IMR-90 (cell line): ENCODE data around the gene CPLX1. TPM values are rescaled to one million over a fixed set of nuclear protein-coding genes. Genes with fewer than 3 reads are reported as not detected.

Experiments
- ATAC-seq: fragments of 200-7000 bp; cut with Tn5 transposase; 2 replicates; pipeline ENCODE4 v1.9.1; 2020; ENCODE audit warnings: low read depth, mild to moderate bottlenecking, moderate library complexity
- BruUV-seq: library from RNA; stranded (reverse); fragments of 400-500 nt; replicated peaks from 2 replicates; lab custom pipeline; 2021; lab: Mats Ljungman, UMichigan
- CTCF ChIA-PET: fragments of 300-600 bp; formaldehyde crosslinking; extraction: SDS; loops from one replicate; lab custom pipeline; 2021; ENCODE audit warnings: antibody characterized with exemption; lab: Yijun Ruan, JAX
- POLR2A ChIA-PET: fragments of 300-600 bp; sonication (Branson Sonifier 250); formaldehyde crosslinking; loops from one replicate; lab custom pipeline; 2022; ENCODE audit warnings: antibody characterized with exemption; ENCODE audit not compliant: unreplicated experiment; lab: Charles Lee
- DNase-seq: peaks from one replicate; pipeline ENCODE4 v3.0.0; 2013
- H2AFZ ChIP-seq: replicated peaks from 2 replicates; pipeline ENCODE3; 2013; ENCODE audit warnings: low read length, mild to moderate bottlenecking; ENCODE audit not compliant: poor library complexity
- H2AK5ac ChIP-seq: 2 replicates; pipeline ENCODE4 v1.6.1; 2013; ENCODE audit warnings: low read depth, low read length, inconsistent platforms
- H2AK9ac ChIP-seq: replicated peaks from 2 replicates; pipeline ENCODE3; 2013; ENCODE audit warnings: mild to moderate bottlenecking, low read depth, low read length, moderate library complexity; ENCODE audit not compliant: poor library complexity
- H2BK120ac ChIP-seq: 2 replicates; pipeline ENCODE4 v1.6.1; 2013; ENCODE audit warnings: low read depth, low read length, inconsistent platforms
- H2BK15ac ChIP-seq: 3 replicates; pipeline ENCODE4 v1.6.1; 2013; ENCODE audit warnings: low read depth, low read length, inconsistent platforms
- H2BK20ac ChIP-seq: 2 replicates; pipeline ENCODE4 v1.6.1; 2013; ENCODE audit warnings: low read depth, mild to moderate bottlenecking, inconsistent platforms, low read length, moderate library complexity
- H2BK5ac ChIP-seq: 2 replicates; pipeline ENCODE4 v1.6.1; 2013; ENCODE audit warnings: mild to moderate bottlenecking, low read depth, low read length, inconsistent platforms; ENCODE audit not compliant: poor library complexity, severe bottlenecking
- H3K14ac ChIP-seq: replicated peaks from 2 replicates; pipeline ENCODE4 v1.6.1; 2013; ENCODE audit warnings: low read depth, low read length, inconsistent platforms
- H3K18ac ChIP-seq: 2 replicates; pipeline ENCODE4 v1.6.1; 2013; ENCODE audit warnings: low read depth, low read length, control low read depth
- H3K23ac ChIP-seq: 2 replicates; pipeline ENCODE4 v1.6.1; 2013; ENCODE audit warnings: low read depth, low read length, inconsistent platforms
- H3K27ac ChIP-seq: 2 replicates; pipeline ENCODE4 v1.5.1; 2013; ENCODE audit warnings: mild to moderate bottlenecking, control low read depth, low read length; ENCODE audit not compliant: insufficient read depth
- H3K27me3 ChIP-seq: 2 replicates; pipeline ENCODE4 v1.6.1; 2013; ENCODE audit warnings: low read length; ENCODE audit not compliant: control insufficient read depth, insufficient read depth
- H3K36me3 ChIP-seq: 2 replicates; pipeline ENCODE4 v1.6.1; 2013; ENCODE audit warnings: low read length, mixed read lengths; ENCODE audit not compliant: control insufficient read depth, insufficient read depth
- H3K4ac ChIP-seq: 2 replicates; pipeline ENCODE4 v1.6.1; 2013; ENCODE audit warnings: low read depth, low read length, inconsistent platforms
- H3K4me1 ChIP-seq: 2 replicates; pipeline ENCODE4 v1.6.1; 2013; ENCODE audit warnings: low read length, mixed read lengths; ENCODE audit not compliant: control insufficient read depth, insufficient read depth
- H3K4me2 ChIP-seq: 2 replicates; pipeline ENCODE4 v1.6.1; 2013; ENCODE audit warnings: low read depth, mild to moderate bottlenecking, control low read depth, low read length, moderate library complexity
- H3K4me3 ChIP-seq: 2 replicates; pipeline ENCODE4 v1.5.1; 2013; ENCODE audit warnings: low read depth, mild to moderate bottlenecking, control low read depth, low read length, moderate library complexity; ENCODE audit not compliant: insufficient read depth
- H3K56ac ChIP-seq: 2 replicates; pipeline ENCODE4 v1.6.1; 2013; ENCODE audit warnings: low read length, inconsistent platforms; ENCODE audit not compliant: insufficient read depth; ENCODE audit errors: extremely low read depth
- H3K79me1 ChIP-seq, 2 experiments: 2 replicates each; pipeline ENCODE4 v1.6.1; 2013; ENCODE audit warnings: low read length in 2 of 2, inconsistent platforms in 1 of 2, low read depth in 1 of 2
- H3K9ac ChIP-seq: 2 replicates; pipeline ENCODE4 v1.6.1; 2013; ENCODE audit warnings: low read depth, low read length, control low read depth
- H3K9me1 ChIP-seq: 2 replicates; pipeline ENCODE4 v1.6.1; 2013; ENCODE audit warnings: low read length, inconsistent platforms; ENCODE audit not compliant: insufficient read depth
- H3K9me3 ChIP-seq: 2 replicates; pipeline ENCODE4 v1.6.1; 2013; ENCODE audit warnings: low read length; ENCODE audit not compliant: control insufficient read depth, insufficient read depth
- H4K20me1 ChIP-seq: 2 replicates; pipeline ENCODE4 v1.6.1; 2013; ENCODE audit warnings: low read length, inconsistent platforms; ENCODE audit not compliant: insufficient read depth
- H4K5ac ChIP-seq: 2 replicates; pipeline ENCODE4 v1.6.1; 2013; ENCODE audit warnings: mild to moderate bottlenecking, low read depth, low read length, control low read depth
- H4K8ac ChIP-seq, 2 experiments: 2 replicates each; pipeline ENCODE4 v1.6.1; 2013; ENCODE audit warnings: low read depth in 2 of 2, low read length in 2 of 2, control low read depth in 1 of 2, inconsistent platforms in 1 of 2
- H4K91ac ChIP-seq: 2 replicates; pipeline ENCODE4 v1.6.1; 2013; ENCODE audit warnings: low read depth, low read length, inconsistent platforms; ENCODE audit not compliant: insufficient read depth
- BHLHE40 ChIP-seq: fragments of 150-350 bp; IDR thresholded peaks from 2 replicates; pipeline ENCODE4 v1.6.1; 2016; ENCODE audit warnings: mild to moderate bottlenecking, low read depth, low read length
- CEBPB ChIP-seq: IDR thresholded peaks from 2 replicates; pipeline ENCODE4 v1.6.1; 2012; ENCODE audit warnings: low read depth, low read length, improper control_type of control experiment
- CHD1 ChIP-seq: IDR thresholded peaks from 2 replicates; pipeline ENCODE4 v1.6.1; 2012; ENCODE audit warnings: low read depth, low read length, improper control_type of control experiment
- CTCF ChIP-seq: conservative IDR thresholded peaks from 2 replicates; pipeline ENCODE4 v1.5.1; 2012; ENCODE audit warnings: mild to moderate bottlenecking, low read depth, low read length, improper control_type of control experiment
- ELK1 ChIP-seq: fragments of 150-350 bp; IDR thresholded peaks from 2 replicates; pipeline ENCODE4 v1.6.1; 2016; ENCODE audit warnings: low read depth, mild to moderate bottlenecking, low read length, moderate library complexity, borderline replicate concordance
- MAFK ChIP-seq: IDR thresholded peaks from 2 replicates; pipeline ENCODE4 v1.6.1; 2012; ENCODE audit warnings: low read depth, low read length, improper control_type of control experiment
- MXI1 ChIP-seq: IDR thresholded peaks from 2 replicates; pipeline ENCODE4 v1.6.1; 2012; ENCODE audit warnings: low read depth, mild to moderate bottlenecking, low read length, moderate library complexity, borderline replicate concordance
- NFE2L2 ChIP-seq: fragments of 150-350 bp; IDR thresholded peaks from 2 replicates; pipeline ENCODE4 v1.6.1; 2016; ENCODE audit warnings: low read depth, mild to moderate bottlenecking, low read length
- POLR2A ChIP-seq: IDR thresholded peaks from 2 replicates; pipeline ENCODE4 v1.6.1; 2012; ENCODE audit warnings: mild to moderate bottlenecking, low read depth, low read length
- RAD21 ChIP-seq: IDR thresholded peaks from 2 replicates; pipeline ENCODE4 v1.6.1; 2012; ENCODE audit warnings: low read length, improper control_type of control experiment
- RCOR1 ChIP-seq: IDR thresholded peaks from 2 replicates; pipeline ENCODE4 v1.6.1; 2012; ENCODE audit warnings: mild to moderate bottlenecking, low read length, improper control_type of control experiment; ENCODE audit not compliant: insufficient replicate concordance
- RFX5 ChIP-seq: IDR thresholded peaks from 2 replicates; pipeline ENCODE4 v1.8.0; 2012; ENCODE audit warnings: low read depth, mild to moderate bottlenecking, low read length, moderate library complexity
- SMC3 ChIP-seq: fragments of 150-350 bp; IDR thresholded peaks from 2 replicates; pipeline ENCODE4 v1.6.1; 2016; ENCODE audit warnings: low read depth, mild to moderate bottlenecking, antibody characterized with exemption, low read length, moderate library complexity
- WGBS, 2 experiments: methylation state at CpG; one replicate each; pipeline versions ENCODE4 v1.1.5 to v1.1.7; 2013; ENCODE audit warnings: missing lambda C conversion rate in 2 of 2; ENCODE audit not compliant: insufficient read length in 1 of 2; ENCODE audit errors: extremely low coverage in 2 of 2; 5-methylcytosine and 5-hydroxymethylcytosine counted together
- dilution Hi-C: fragments of 300-500 bp; cut with HindIII; formaldehyde crosslinking; loops from one replicate; pipeline ENCODE4 v1.14.3; 2018; ENCODE audit warnings: low sequenced_read_pairs; ENCODE audit not compliant: unreplicated experiment
- in situ Hi-C: fragments of 300-500 bp; cut with MboI; formaldehyde crosslinking; loops from 3 replicates; pipeline ENCODE4 v1.14.3; 2019; ENCODE audit warnings: low sequenced_read_pairs, inconsistent platforms, mixed read lengths
- intact Hi-C: fragments of 100-400 bp; cut with micrococcal nuclease; formaldehyde crosslinking; loops from 2 replicates; pipeline ENCODE4 v1.10.0; 2022
- polyA plus RNA-seq, 3 experiments: library from polyadenylated mRNA; depleted of rRNA; stranded (reverse); fragments of >200 nt; gene quantifications; 2 replicates each; pipeline ENCODE4 v1.2.3, GENCODE V29; 2012; ENCODE audit warnings: low replicate concordance in 1 of 3
- total RNA-seq: library from RNA; depleted of rRNA; stranded (reverse); fragments of >200 nt; gene quantifications from 2 replicates; pipeline ENCODE4 v1.2.3, GENCODE V29; 2012
- TF ChIP-seq, protein P1 (sequence below): fragments of 150-350 bp; IDR thresholded peaks from 2 replicates; pipeline ENCODE4 v1.6.1; 2017; ENCODE audit warnings: mild to moderate bottlenecking, antibody characterized with exemption, low read length, low read depth

The CPLX1 gene
- total and polyA plus RNA-seq, 2 of the 4 experiments (the other 2 are of a cell fraction) = 0.05 TPM; not detected in 1

DNA sequence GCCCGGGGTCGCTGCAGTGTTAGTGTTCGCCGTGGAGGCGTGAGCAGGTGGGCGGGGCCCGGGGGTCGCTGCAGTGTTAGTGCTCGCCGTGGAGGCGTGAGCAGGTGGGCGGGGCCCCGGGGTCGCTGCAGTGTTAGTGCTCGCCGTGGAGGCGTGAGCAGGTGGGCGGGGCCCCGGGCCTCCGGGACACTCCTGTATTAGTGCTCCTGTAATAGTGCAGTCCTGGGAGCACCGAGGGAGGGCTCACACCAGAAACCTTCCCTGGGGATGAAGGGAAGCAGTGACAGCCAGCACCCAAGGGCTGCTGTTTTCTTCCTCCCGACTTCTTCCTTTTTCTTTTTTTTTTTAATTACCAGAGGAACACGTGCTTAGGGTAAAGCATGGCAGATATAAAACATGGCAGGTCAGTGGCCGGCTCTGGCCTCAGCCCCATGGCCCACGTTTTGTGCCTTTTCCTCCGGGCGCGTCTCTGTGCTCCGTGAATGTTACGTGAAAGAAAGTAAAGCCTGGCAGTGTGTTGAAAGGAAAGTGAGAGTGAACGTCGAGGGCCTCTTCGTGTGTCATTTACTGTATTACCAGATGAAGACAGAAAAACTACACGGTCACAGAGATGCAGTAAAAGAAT lies 78.3 kb downstream of the CPLX1 start:
- 97% methylated on average over 5 of the region's 34 CpGs; no CpG with 5 or more reads in 1 of the 2 experiments for WGBS, 2 experiments

More for the DNA sequence above, 78.3 kb downstream of the CPLX1 start:
- Histone ChIP-seq H4K8ac (no peak overlapping the region), H3K79me1 (peaks cover 21 to 55% of the 10 kb centered on the region in 2 experiments), H3K4me3 (no peak overlapping the region), H2AK5ac (no peak overlapping the region), H3K23ac (no peak overlapping the region), H4K91ac (no peak overlapping the region), H2BK120ac (no peak overlapping the region), H3K14ac (no peak overlapping the region), H3K27ac (no peak overlapping the region), H3K4me2 (no peak overlapping the region), H4K5ac (no peak overlapping the region), H2BK5ac (no peak overlapping the region), H2BK15ac (no peak overlapping the region), H2BK20ac (no peak overlapping the region), H3K56ac (no peak overlapping the region), H3K4me1 (peaks cover 8% of the 10 kb centered on the region), H3K36me3 (peaks cover 42% of the 10 kb centered on the region), H3K27me3 (no peaks in the 10 kb centered on the region), H3K9me1 (peaks cover 10% of the 10 kb centered on the region), H2AFZ (no peak overlapping the region), H3K4ac (no peak overlapping the region), H4K20me1 (peaks cover 42% of the 10 kb centered on the region), H3K18ac (no peak overlapping the region), H2AK9ac (peak overlapping the region; percentile 78), H3K9ac (no peak overlapping the region), H3K9me3 (no peaks in the 10 kb centered on the region)
- in situ Hi-C loops = no loop called here
- intact Hi-C loops = no loop called here
- dilution Hi-C loops = no loop called here
- POLR2A ChIA-PET = no interaction called here
- no TSS peak for BruUV-seq
- ATAC-seq (no peak), DNase-seq (no peak)
- CTCF ChIA-PET = no interaction called here
- TF ChIP-seq RFX5 (no peak), BHLHE40 (no peak), MXI1 (no peak), POLR2A (no peak), MAFK (no peak), RAD21 (no peak), ELK1 (no peak), NFE2L2 (no peak), CTCF (no peak), RCOR1 (no peak), SMC3 (no peak), CHD1 (no peak), CEBPB (no peak)
- TF ChIP-seq, protein P1, sequence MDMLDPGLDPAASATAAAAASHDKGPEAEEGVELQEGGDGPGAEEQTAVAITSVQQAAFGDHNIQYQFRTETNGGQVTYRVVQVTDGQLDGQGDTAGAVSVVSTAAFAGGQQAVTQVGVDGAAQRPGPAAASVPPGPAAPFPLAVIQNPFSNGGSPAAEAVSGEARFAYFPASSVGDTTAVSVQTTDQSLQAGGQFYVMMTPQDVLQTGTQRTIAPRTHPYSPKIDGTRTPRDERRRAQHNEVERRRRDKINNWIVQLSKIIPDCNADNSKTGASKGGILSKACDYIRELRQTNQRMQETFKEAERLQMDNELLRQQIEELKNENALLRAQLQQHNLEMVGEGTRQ = no peak
